Measurements from ENCODE around the gene MARCHF10.
A peak's percentile ranks its signal among the peaks of the same experiment; 100 is the strongest.

MARCHF10 gene

GRCh38 chr17:62751060-62751691 is 56.9 kb downstream of the MARCHF10 start:
- no peak for DNase-seq (ENCODE audit: low read depth in 2 of 2)

- no peak for DNase-seq (ENCODE audit: low read depth in 2 of 2)
Observed at GRCh38 chr17:62750631-62751051, 57.5 kb downstream of the MARCHF10 start.

GRCh38 chr17:62749926-62750325 is 58.2 kb downstream of the MARCHF10 start:
- DNase-seq (ENCODE audit: low read depth in 2 of 2) = no peak

- no peak for DNase-seq (ENCODE audit: low read depth in 2 of 2)
Observed at GRCh38 chr17:62746941-62747340, 61.2 kb downstream of the MARCHF10 start.

GRCh38 chr17:62745806-62746205 is 62.3 kb downstream of the MARCHF10 start:
- no peak for DNase-seq (ENCODE audit: low read depth in 2 of 2)

- DNase-seq (ENCODE audit: low read depth in 2 of 2) = no peak
Observed at GRCh38 chr17:62744259-62744658, 63.9 kb downstream of the MARCHF10 start.

- no peak for DNase-seq (ENCODE audit: low read depth in 2 of 2)
Observed at GRCh38 chr17:62741290-62741689, 66.8 kb downstream of the MARCHF10 start.

- DNase-seq (ENCODE audit: low read depth in 2 of 2) = no peak
Observed at GRCh38 chr17:62739645-62740388, 68.3 kb downstream of the MARCHF10 start.

GRCh38 chr17:62738281-62738680 is 69.8 kb downstream of the MARCHF10 start:
- DNase-seq (ENCODE audit: low read depth in 2 of 2) = no peak

GRCh38 chr17:62737513-62737912 is 70.6 kb downstream of the MARCHF10 start:
- DNase-seq (ENCODE audit: low read depth in 2 of 2) = peak; percentile 26 to 47

- no peak for DNase-seq (ENCODE audit: low read depth in 2 of 2)
Observed at GRCh38 chr17:62735044-62735651, 73.0 kb downstream of the MARCHF10 start.

- no peak for DNase-seq (ENCODE audit: low read depth in 2 of 2)
Observed at GRCh38 chr17:62732125-62732524, 76.0 kb downstream of the MARCHF10 start.

- no peak for DNase-seq (ENCODE audit: low read depth in 2 of 2)
Observed at GRCh38 chr17:62727916-62728672, 80.0 kb downstream of the MARCHF10 start.

GRCh38 chr17:62725791-62726249 is 82.3 kb downstream of the MARCHF10 start:
- DNase-seq (ENCODE audit: low read depth in 2 of 2) = no peak

- peak; percentile 76 to 80 for DNase-seq (ENCODE audit: low read depth in 2 of 2)
Observed at GRCh38 chr17:62724398-62725146, 83.5 kb downstream of the MARCHF10 start.

GRCh38 chr17:62723842-62724241 is 84.3 kb downstream of the MARCHF10 start:
- DNase-seq (ENCODE audit: low read depth in 2 of 2) = no peak

- DNase-seq (ENCODE audit: low read depth in 2 of 2) = no peak
Observed at GRCh38 chr17:62722625-62723024, 85.5 kb downstream of the MARCHF10 start.

- DNase-seq (ENCODE audit: low read depth in 2 of 2) = no peak
Observed at GRCh38 chr17:62720126-62720850, 87.8 kb downstream of the MARCHF10 start.

- DNase-seq (ENCODE audit: low read depth in 2 of 2) = no peak
Observed at GRCh38 chr17:62719586-62719985, 88.5 kb downstream of the MARCHF10 start.

GRCh38 chr17:62718429-62718828 is 89.7 kb downstream of the MARCHF10 start:
- DNase-seq (ENCODE audit: low read depth in 2 of 2) = peak in 1 of 2 donors; percentile 24

- no peak for DNase-seq (ENCODE audit: low read depth in 2 of 2)
Observed at GRCh38 chr17:62717889-62718288, 90.2 kb downstream of the MARCHF10 start.

Data from stimulated activated CD4-positive, alpha-beta T cell treated with anti-CD3 and anti-CD28 coated beads, Interleukin-15, amount 100 ng/mL, for 48 hours (primary cell).